Ectodermal cell (in vitro differentiated cells): Measurements from ENCODE around the gene LRRC55.

Experiments used
- H3K27ac ChIP-seq: 2 replicates; pipeline ENCODE4 v1.7.0; 2013; ENCODE audit warnings: mild to moderate bottlenecking, low read depth, low read length; ENCODE audit not compliant: insufficient read depth, poor library complexity, severe bottlenecking
- H3K27me3 ChIP-seq: 2 replicates; pipeline ENCODE4 v1.7.0; 2013; ENCODE audit warnings: mild to moderate bottlenecking, low read length; ENCODE audit not compliant: insufficient read depth, control insufficient read depth, poor library complexity, severe bottlenecking
- H3K36me3 ChIP-seq: one replicate; pipeline ENCODE4 v1.7.0; 2013; ENCODE audit warnings: low read length; ENCODE audit not compliant: control insufficient read depth, insufficient read depth
- H3K4me1 ChIP-seq: one replicate; pipeline ENCODE4 v1.7.0; 2013; ENCODE audit warnings: low read length; ENCODE audit not compliant: control insufficient read depth, insufficient read depth
- H3K4me3 ChIP-seq: 2 replicates; pipeline ENCODE4 v1.7.0; 2013; ENCODE audit warnings: low read depth, low read length, control low read depth; ENCODE audit not compliant: insufficient read depth
- H3K9me3 ChIP-seq: 2 replicates; pipeline ENCODE4 v1.7.0; 2013; ENCODE audit warnings: mild to moderate bottlenecking, low read length, moderate library complexity; ENCODE audit not compliant: control insufficient read depth
- WGBS, 2 experiments: methylation state at CpG; one replicate each; pipeline ENCODE4 v1.1.7; 2013; ENCODE audit warnings: missing lambda C conversion rate in 2 of 2; 5-methylcytosine and 5-hydroxymethylcytosine counted together

LRRC55 gene

DNA sequence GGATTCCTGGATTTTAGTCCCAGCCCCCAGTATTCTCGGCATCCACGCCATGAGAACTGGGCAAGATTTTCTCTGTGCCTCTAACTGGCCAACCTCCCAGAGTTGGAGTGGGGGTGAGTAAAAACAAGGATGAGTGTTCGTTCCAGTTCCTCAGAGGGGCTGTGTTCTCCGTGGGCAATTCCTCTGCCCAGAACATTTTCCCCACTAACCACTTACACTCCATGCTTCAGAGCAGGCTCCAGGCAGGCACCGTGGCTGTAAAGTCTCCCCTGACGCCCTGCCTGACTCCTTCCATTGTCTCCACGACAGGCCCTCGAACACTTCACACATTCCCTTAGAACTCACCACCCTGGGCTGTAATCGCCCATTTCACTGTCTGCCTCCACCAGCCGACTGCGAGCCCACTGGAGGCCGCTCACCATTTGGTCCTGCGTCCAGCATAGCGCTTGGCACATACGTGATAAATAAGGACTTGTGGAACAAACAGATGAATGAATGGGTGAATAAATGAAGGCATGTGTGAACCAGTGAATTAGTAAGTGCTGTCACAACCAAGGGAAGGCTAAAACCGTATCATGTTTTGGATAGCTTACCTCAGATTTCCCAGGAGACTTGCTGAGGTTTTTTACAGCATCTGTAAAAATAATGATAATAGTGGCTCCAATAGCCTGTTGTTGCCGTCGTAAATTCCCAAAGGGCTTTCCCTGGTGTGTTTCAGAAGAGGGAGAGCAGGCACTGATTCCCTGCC, 49.2 kb downstream of the LRRC55 start:
- H3K27me3 ChIP-seq, result no peaks in the 10 kb centered on the region
- no peaks in the 10 kb centered on the region for H3K36me3 ChIP-seq
- WGBS, 2 experiments, result 56 to 58% methylated on average over 18 of the region's 18 CpGs
- H3K9me3 ChIP-seq, result no peaks in the 10 kb centered on the region
- no peak overlapping the region for H3K27ac ChIP-seq
- no peak overlapping the region for H3K4me3 ChIP-seq
- H3K4me1 ChIP-seq, result peaks cover 42% of the 10 kb centered on the region

GRCh38 chr11:57231539-57232253, 49.9 kb downstream of the LRRC55 start:
- Histone ChIP-seq H3K9me3 (no peaks in the 10 kb centered on the region), H3K36me3 (no peaks in the 10 kb centered on the region), H3K27ac (no peak overlapping the region), H3K4me3 (no peak overlapping the region), H3K27me3 (no peaks in the 10 kb centered on the region), H3K4me1 (peaks cover 45% of the 10 kb centered on the region)
- 75 to 76% methylated on average over 3 of the region's 3 CpGs for WGBS, 2 experiments

DNA sequence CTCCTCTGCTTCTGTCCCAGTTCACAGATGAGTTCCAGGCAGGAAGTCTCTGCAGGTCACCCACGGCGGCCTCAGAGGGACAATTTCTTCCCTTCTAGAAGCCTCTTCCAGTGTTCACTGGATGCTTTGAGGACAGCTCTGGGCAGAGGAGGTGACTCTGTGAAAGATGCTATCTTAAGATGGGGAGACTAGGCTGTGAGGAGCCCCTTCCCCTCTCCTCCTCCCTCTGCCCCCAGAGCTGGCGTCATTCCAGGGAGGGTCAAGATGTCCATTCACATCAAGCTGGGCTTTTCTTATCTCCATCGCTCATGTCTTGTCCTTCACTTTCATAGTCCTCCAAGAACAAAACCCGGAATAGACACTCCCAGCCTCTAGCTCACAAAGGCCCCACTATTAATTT, 51.9 kb downstream of the LRRC55 start:
- WGBS, 2 experiments, result 92 to 93% methylated on average over 5 of the region's 5 CpGs
- H3K36me3 ChIP-seq, result no peaks in the 10 kb centered on the region
- peaks cover 50% of the 10 kb centered on the region for H3K4me1 ChIP-seq
- no peaks in the 10 kb centered on the region for H3K27me3 ChIP-seq
- H3K9me3 ChIP-seq, result no peaks in the 10 kb centered on the region
- no peak overlapping the region for H3K27ac ChIP-seq
- no peak overlapping the region for H3K4me3 ChIP-seq

DNA sequence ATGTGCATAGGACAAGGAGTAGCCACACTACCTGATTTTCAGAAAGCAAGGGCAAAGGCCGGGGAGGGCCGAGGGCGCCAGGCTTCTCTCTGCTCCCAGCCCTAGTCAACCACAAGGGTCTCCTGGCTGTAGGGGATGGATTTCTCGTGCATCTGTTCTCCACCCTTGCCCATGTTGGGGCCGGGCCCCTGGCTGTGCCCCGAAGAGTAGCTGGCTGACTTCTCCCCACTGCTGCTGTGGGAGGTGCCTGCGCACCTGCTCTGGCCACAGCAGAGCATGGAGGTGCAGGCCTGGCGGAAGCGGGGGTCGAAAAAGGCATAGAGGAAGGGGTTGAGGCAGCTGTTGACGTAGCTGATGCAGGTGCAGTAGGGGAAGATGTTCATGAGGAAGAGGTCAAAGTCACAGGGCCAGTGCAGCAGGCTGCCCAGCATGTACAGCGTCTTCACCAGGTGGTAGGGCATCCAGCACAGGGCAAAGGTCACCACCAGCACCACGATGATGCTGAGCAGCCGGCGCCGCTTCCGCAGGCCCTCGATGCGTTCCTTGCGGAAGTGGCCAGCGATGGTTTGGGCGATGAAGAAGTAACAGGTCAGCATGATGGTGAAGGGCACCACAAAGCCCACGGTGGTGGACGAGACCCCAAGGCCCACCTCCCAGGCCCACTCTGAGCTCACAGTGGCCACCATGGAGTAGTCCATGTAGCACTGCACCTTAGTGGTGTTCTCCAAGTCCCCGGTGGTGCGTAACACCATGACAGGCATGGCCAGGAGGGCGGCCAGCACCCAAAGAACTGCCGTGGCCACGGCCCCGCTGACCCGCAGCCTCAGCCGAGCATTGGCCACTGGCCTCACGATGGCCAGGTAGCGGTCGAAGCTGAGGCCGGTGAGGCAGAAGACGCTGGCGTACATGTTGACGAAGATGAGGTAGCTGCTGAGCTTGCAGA, 54.3 kb downstream of the LRRC55 start:
- Histone ChIP-seq H3K4me3 (no peak overlapping the region), H3K4me1 (peaks cover 47% of the 10 kb centered on the region), H3K9me3 (no peaks in the 10 kb centered on the region), H3K27ac (no peak overlapping the region), H3K36me3 (no peaks in the 10 kb centered on the region), H3K27me3 (no peaks in the 10 kb centered on the region)
- 96 to 97% methylated on average over 39 of the region's 39 CpGs for WGBS, 2 experiments

GRCh38 chr11:57237204-57237681, 55.5 kb downstream of the LRRC55 start, which contains the start of gene APLNR:
Gene APLNR (minus strand): TSS chr11:57237250. CDS start chr11:57237004, 246 bp downstream.
- Histone ChIP-seq H3K27me3 (no peaks in the 10 kb centered on the region), H3K9me3 (no peaks in the 10 kb centered on the region), H3K4me3 (no peak within 1 kb of the TSS), H3K27ac (no peak within 1 kb of the TSS), H3K36me3 (no peaks in the 10 kb centered on the region), H3K4me1 (peaks cover 51% of the 10 kb centered on the region)
- 41 to 48% methylated on average over 6 of the region's 6 CpGs for WGBS, 2 experiments

DNA sequence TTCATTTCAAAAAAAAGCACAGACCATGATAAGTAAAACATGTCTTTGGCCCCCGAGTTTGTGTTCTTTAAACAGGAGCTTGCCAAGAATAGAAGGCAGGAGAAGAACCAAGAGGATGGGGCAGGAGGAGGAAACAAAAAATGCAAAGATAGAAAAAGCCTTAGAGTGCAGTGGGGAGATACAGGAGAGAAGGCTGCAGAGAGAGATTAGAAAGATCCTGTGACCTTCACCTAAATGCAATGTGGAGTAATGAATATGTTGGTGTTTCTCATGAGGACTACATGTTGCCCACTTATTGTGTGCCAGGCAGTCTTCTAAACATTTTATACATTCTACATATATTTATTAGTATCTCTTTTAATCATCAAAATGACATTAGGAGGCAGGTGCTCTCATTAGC, 57.6 kb downstream of the LRRC55 start:
- Histone ChIP-seq H3K4me3 (no peak overlapping the region), H3K9me3 (no peaks in the 10 kb centered on the region), H3K27ac (no peak overlapping the region), H3K4me1 (peaks cover 46% of the 10 kb centered on the region), H3K27me3 (no peaks in the 10 kb centered on the region), H3K36me3 (no peaks in the 10 kb centered on the region)
- WGBS, 2 experiments, result 97% methylated on average over 1 of the region's 1 CpG

- Histone ChIP-seq H3K9me3 (no peaks in the 10 kb centered on the region), H3K4me1 (peaks cover 39% of the 10 kb centered on the region), H3K36me3 (no peaks in the 10 kb centered on the region), H3K4me3 (no peak overlapping the region), H3K27ac (no peak overlapping the region), H3K27me3 (no peaks in the 10 kb centered on the region)
- 90 to 100% methylated on average over 2 of the region's 2 CpGs for WGBS, 2 experiments
Measured at GRCh38 chr11:57240007-57240406, 58.3 kb downstream of the LRRC55 start.

DNA sequence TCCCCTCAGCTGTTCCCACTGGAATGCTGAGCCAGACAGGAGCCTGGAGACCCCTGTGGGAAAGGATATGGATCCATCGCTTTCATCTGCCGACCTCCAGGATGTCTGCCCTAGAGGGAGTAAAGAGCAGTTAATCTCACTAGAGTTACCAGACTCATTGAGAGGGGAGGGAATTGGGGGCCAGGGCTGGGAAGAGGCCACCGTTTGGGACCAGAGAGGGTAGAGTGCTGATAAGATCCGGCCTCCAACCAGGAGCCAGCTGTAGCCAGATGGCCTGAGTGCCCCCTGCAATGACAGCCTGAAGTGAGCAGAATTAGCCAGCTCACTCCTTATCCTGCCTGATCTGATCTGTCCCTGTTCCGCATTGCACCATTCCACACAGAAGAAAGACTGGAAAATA, 59.0 kb downstream of the LRRC55 start:
- Histone ChIP-seq H3K9me3 (no peaks in the 10 kb centered on the region), H3K27me3 (no peaks in the 10 kb centered on the region), H3K36me3 (no peaks in the 10 kb centered on the region), H3K4me3 (no peak overlapping the region), H3K4me1 (peaks cover 32% of the 10 kb centered on the region), H3K27ac (no peak overlapping the region)
- 32 to 42% methylated on average over 5 of the region's 5 CpGs for WGBS, 2 experiments
